Skeletal muscle satellite cell (primary cell): Measurements from ENCODE around the gene CYREN.
"Not testable (repeated sequence)": the region's sequence is repeated elsewhere in the genome, so short reads cannot be mapped to it uniquely, and the experiment has no call there.

Source experiments
- H3K27me3 ChIP-seq: 2 replicates; pipeline ENCODE4 v1.7.0; 2013; ENCODE audit warnings: low read length; ENCODE audit not compliant: control insufficient read depth, insufficient read depth
- H3K36me3 ChIP-seq: 2 replicates; pipeline ENCODE4 v1.7.0; 2013; ENCODE audit warnings: mild to moderate bottlenecking, control low read depth, low read length; ENCODE audit not compliant: insufficient read depth
- H3K4me1 ChIP-seq: 2 replicates; pipeline ENCODE4 v1.7.0; 2013; ENCODE audit warnings: low read length; ENCODE audit not compliant: control insufficient read depth, insufficient read depth
- H3K4me2 ChIP-seq: 2 replicates; pipeline ENCODE4 v1.7.0; 2013; ENCODE audit warnings: mild to moderate bottlenecking, low read length
- H3K4me3 ChIP-seq: 2 replicates; pipeline ENCODE4 v1.7.0; 2013; ENCODE audit warnings: low read length
- H3K9ac ChIP-seq: 2 replicates; pipeline ENCODE4 v1.7.0; 2013; ENCODE audit warnings: mild to moderate bottlenecking, low read depth, low read length, moderate library complexity
- H3K9me3 ChIP-seq: replicated peaks from 2 replicates; pipeline ENCODE4 v1.7.0; 2013; ENCODE audit warnings: mild to moderate bottlenecking, control low read depth, low read length

Gene CYREN

GRCh38 chr7:135184254-135184841 lies 13.8 kb upstream of the CYREN start:
- Histone ChIP-seq H3K27me3 (no peaks in the 10 kb centered on the region), H3K9ac (no peak overlapping the region), H3K4me2 (no peak overlapping the region), H3K4me3 (no peak overlapping the region), H3K4me1 (no peaks in the 10 kb centered on the region), H3K9me3 (peaks cover 20% of the 10 kb centered on the region), H3K36me3 (peaks cover 37% of the 10 kb centered on the region)

GRCh38 chr7:135183478-135183877 lies 13.0 kb upstream of the CYREN start:
- H3K4me3 ChIP-seq, result no peak overlapping the region
- no peak overlapping the region for H3K4me2 ChIP-seq
- no peaks in the 10 kb centered on the region for H3K4me1 ChIP-seq
- H3K36me3 ChIP-seq, result peaks cover 31% of the 10 kb centered on the region
- H3K9me3 ChIP-seq, result peaks cover 20% of the 10 kb centered on the region
- no peaks in the 10 kb centered on the region for H3K27me3 ChIP-seq
- no peak overlapping the region for H3K9ac ChIP-seq

GRCh38 chr7:135181929-135182678 lies 11.6 kb upstream of the CYREN start:
- Histone ChIP-seq H3K4me2 (no peak overlapping the region), H3K4me1 (no peaks in the 10 kb centered on the region), H3K4me3 (no peak overlapping the region), H3K27me3 (no peaks in the 10 kb centered on the region), H3K9ac (no peak overlapping the region), H3K36me3 (peaks cover 29% of the 10 kb centered on the region), H3K9me3 (peaks cover 20% of the 10 kb centered on the region)

GRCh38 chr7:135181261-135181928 lies 10.9 kb upstream of the CYREN start:
- no peak overlapping the region for H3K4me3 ChIP-seq
- H3K36me3 ChIP-seq, result peaks cover 29% of the 10 kb centered on the region
- no peaks in the 10 kb centered on the region for H3K4me1 ChIP-seq
- H3K27me3 ChIP-seq, result no peaks in the 10 kb centered on the region
- no peak overlapping the region for H3K9ac ChIP-seq
- H3K4me2 ChIP-seq, result no peak overlapping the region
- H3K9me3 ChIP-seq, result peaks cover 20% of the 10 kb centered on the region

- Histone ChIP-seq H3K36me3 (peaks cover 22% of the 10 kb centered on the region), H3K27me3 (no peaks in the 10 kb centered on the region), H3K9me3 (peaks cover 20% of the 10 kb centered on the region), H3K4me3 (no peak overlapping the region), H3K4me1 (no peaks in the 10 kb centered on the region), H3K9ac (no peak overlapping the region), H3K4me2 (no peak overlapping the region)
Measured at GRCh38 chr7:135180122-135180521, 9.6 kb upstream of the CYREN start.

GRCh38 chr7:135179321-135179925 lies 8.9 kb upstream of the CYREN start:
- H3K36me3 ChIP-seq, result peaks cover 21% of the 10 kb centered on the region
- peaks cover 20% of the 10 kb centered on the region for H3K9me3 ChIP-seq
- H3K4me1 ChIP-seq, result no peaks in the 10 kb centered on the region
- H3K27me3 ChIP-seq, result no peaks in the 10 kb centered on the region
- no peak overlapping the region for H3K4me3 ChIP-seq
- no peak overlapping the region for H3K9ac ChIP-seq
- H3K4me2 ChIP-seq, result no peak overlapping the region

- peaks cover 15% of the 10 kb centered on the region for H3K36me3 ChIP-seq
- peaks cover 20% of the 10 kb centered on the region for H3K9me3 ChIP-seq
- no peaks in the 10 kb centered on the region for H3K27me3 ChIP-seq
- no peak overlapping the region for H3K4me2 ChIP-seq
- no peaks in the 10 kb centered on the region for H3K4me1 ChIP-seq
- no peak overlapping the region for H3K9ac ChIP-seq
- no peak overlapping the region for H3K4me3 ChIP-seq
Measured at GRCh38 chr7:135178364-135178763, 7.9 kb upstream of the CYREN start.

- Histone ChIP-seq H3K4me2 (no peak overlapping the region), H3K9ac (no peak overlapping the region), H3K36me3 (peaks cover 6% of the 10 kb centered on the region), H3K4me3 (no peak overlapping the region), H3K4me1 (no peaks in the 10 kb centered on the region), H3K9me3 (peaks cover 9% of the 10 kb centered on the region), H3K27me3 (no peaks in the 10 kb centered on the region)
Measured at GRCh38 chr7:135177028-135177696, 6.7 kb upstream of the CYREN start.

- Histone ChIP-seq H3K4me3 (no peak overlapping the region), H3K27me3 (no peaks in the 10 kb centered on the region), H3K4me1 (peaks cover 5% of the 10 kb centered on the region), H3K9ac (no peak overlapping the region), H3K4me2 (no peak overlapping the region), H3K36me3 (no peaks in the 10 kb centered on the region), H3K9me3 (peaks cover 2% of the 10 kb centered on the region)
Measured at GRCh38 chr7:135175931-135176330, 5.4 kb upstream of the CYREN start.

GRCh38 chr7:135174941-135175340 lies 4.4 kb upstream of the CYREN start:
- H3K9ac ChIP-seq, result no peak overlapping the region
- H3K36me3 ChIP-seq, result no peaks in the 10 kb centered on the region
- H3K4me1 ChIP-seq, result peaks cover 7% of the 10 kb centered on the region
- H3K4me2 ChIP-seq, result no peak overlapping the region
- H3K9me3 ChIP-seq, result no peaks in the 10 kb centered on the region
- H3K27me3 ChIP-seq, result no peaks in the 10 kb centered on the region
- no peak overlapping the region for H3K4me3 ChIP-seq

- not testable (repeated sequence) for H3K9ac ChIP-seq, H3K4me3 ChIP-seq, H3K27me3 ChIP-seq, H3K36me3 ChIP-seq, H3K9me3 ChIP-seq, H3K4me2 ChIP-seq
- peaks cover 14% of the 10 kb centered on the region for H3K4me1 ChIP-seq
Measured at GRCh38 chr7:135173916-135174315, 3.4 kb upstream of the CYREN start.
